Stomach (tissue), 9 donors: ENCODE results near the gene UBAP2. TPM values are rescaled to one million over a fixed set of nuclear protein-coding genes. Genes with fewer than 3 reads are reported as not detected.

Experiments
- DNase-seq, 2 donors: peaks; one replicate each; pipeline versions ENCODE4 v3.0.0 to v3.0.0-alpha.2; 2013 to 2019
- H3K27ac ChIP-seq, 5 donors: fragments of 200-600 bp in 4 of 5; sonication (generic) in 4 of 5; one replicate each; pipeline ENCODE4 v1.5.1; 2013 to 2019; ENCODE audit warnings: mild to moderate bottlenecking in 1 of 5, moderate library complexity in 1 of 5
- H3K27me3 ChIP-seq, 3 donors: fragments of 200-600 bp; sonication (generic); one replicate each; pipeline ENCODE4 v1.5.1; 2017 to 2019; ENCODE audit warnings: mixed run types in 1 of 3
- H3K36me3 ChIP-seq, 4 donors: fragments of 200-600 bp; sonication (generic); 1 replicate in 3 of 4; 2 replicates in 1 of 4; pipeline ENCODE4 v1.5.1; 2016 to 2019
- H3K4me1 ChIP-seq, 4 donors: fragments of 200-600 bp; sonication (generic); one replicate each; pipeline ENCODE4 v1.5.1; 2016 to 2019
- H3K4me3 ChIP-seq, 4 donors: fragments of 200-600 bp; sonication (generic) in 3 of 4; one replicate each; pipeline ENCODE4 v1.5.1; 2016 to 2019; ENCODE audit warnings: mild to moderate bottlenecking in 1 of 4
- H3K9me3 ChIP-seq, 4 donors: fragments of 200-600 bp; sonication (generic); one replicate each; pipeline ENCODE4 v1.5.1; 2016 to 2019
- CTCF ChIP-seq, 7 experiments: fragments of 450-650 bp in 4 of 7; fragments of 200-600 bp in 3 of 7; sonication (generic) in 3 of 7; IDR thresholded peaks; one replicate each; pipeline ENCODE4 v1.5.1; 2016 to 2019; ENCODE audit warnings: antibody characterized with exemption in 7 of 7, control low read depth in 2 of 7, mild to moderate bottlenecking in 1 of 7
- EP300 ChIP-seq: sonication (generic); formaldehyde crosslinking; IDR thresholded peaks from one replicate; pipeline ENCODE4 v1.6.1; 2017; ENCODE audit warnings: antibody characterized with exemption
- POLR2A ChIP-seq, 4 donors: fragments of 450-650 bp; IDR thresholded peaks; one replicate each; pipeline ENCODE4 v1.6.1; 2016; ENCODE audit warnings: antibody characterized with exemption in 4 of 4, control low read depth in 2 of 4, mild to moderate bottlenecking in 1 of 4, moderate library complexity in 1 of 4
- POLR2AphosphoS5 ChIP-seq, 3 donors: sonication (generic); formaldehyde crosslinking; IDR thresholded peaks; one replicate each; pipeline ENCODE4 v1.6.1; 2016; ENCODE audit warnings: antibody characterized with exemption in 3 of 3
- WGBS, 5 donors: extraction: QIAGEN DNeasy Blood & Tissue Kit in 3 of 5; methylation state at CpG; one replicate each; pipeline versions ENCODE4 v1.1.5 to v1.1.7; 2013 to 2018; 5-methylcytosine and 5-hydroxymethylcytosine counted together
- intact Hi-C: fragments of 100-400 bp; cut with DNase I; formaldehyde crosslinking; loops from one replicate; pipeline ENCODE4 v1.15.1; 2023; ENCODE audit warnings: low total_unique reads
- polyA plus RNA-seq, 3 donors: library from polyadenylated mRNA; stranded (reverse); fragments of 200-250 nt; gene quantifications; one replicate each; pipeline ENCODE4 v1.2.3, GENCODE V29; 2013
- total RNA-seq, 5 donors: library from RNA; depleted of rRNA; stranded (reverse); fragments of >200 nt; gene quantifications; one replicate each; pipeline versions ENCODE4 v1.1.0 to v1.2.3, GENCODE V29; 2014 to 2016
- donor health status: healthy with polysubstance abuse.
- donor health status: Bipolar disorder and iron deficiency.
- donor health status: healthy.

UBAP2 gene
- total and polyA plus RNA-seq, 8 donors = 7.0 to 82.9 (median 20.2) TPM

DNA sequence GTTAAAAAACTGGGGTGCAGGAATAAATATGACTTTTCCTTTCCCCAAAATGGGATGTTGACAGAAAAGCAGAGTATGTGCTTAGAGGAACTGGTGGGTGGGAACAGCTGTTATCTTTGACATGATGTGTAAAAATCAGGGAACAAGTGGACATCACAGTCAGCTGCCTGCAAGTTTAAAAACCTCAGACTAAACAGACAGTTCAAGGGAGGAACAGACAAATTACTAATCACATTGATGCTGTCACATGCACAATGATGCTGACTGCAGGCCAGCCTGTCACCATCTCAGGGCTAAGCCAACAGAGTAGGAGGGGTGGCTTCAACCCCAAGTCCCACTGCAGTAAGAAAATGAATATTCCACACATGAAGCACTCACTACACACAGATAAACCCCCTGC lies 38.2 kb upstream of the UBAP2 start:
- H3K9me3 ChIP-seq = no peaks in the 10 kb centered on the region
- peak overlapping the region in 4 of 5 donors; percentile 8 to 73 (median 36) for H3K27ac ChIP-seq
- DNase-seq = no peak
- peaks cover 0 to 28% (median 16%) of the 10 kb centered on the region in 4 donors for H3K4me1 ChIP-seq
- TF ChIP-seq CTCF (IDR thresholded peaks at IDR 0.05) = no peak
- no peak for TF ChIP-seq POLR2A (IDR thresholded peaks at IDR 0.05)
- TF ChIP-seq EP300 = no peak
- no peak for TF ChIP-seq POLR2AphosphoS5 (IDR thresholded peaks at IDR 0.05)
- H3K4me3 ChIP-seq = no peak overlapping the region
- no peaks in the 10 kb centered on the region for H3K27me3 ChIP-seq
- peaks cover 45 to 68% (median 67%) of the 10 kb centered on the region in 4 donors for H3K36me3 ChIP-seq
- intact Hi-C loops = no loop called here

- Histone ChIP-seq H3K27ac (peak overlapping the region in 4 of 5 donors; percentile 17 to 73 (median 54)), H3K9me3 (no peaks in the 10 kb centered on the region)
- DNase-seq = no peak
These were observed 37.2 kb upstream of the UBAP2 start for GRCh38 chr9:34085581-34086500.

GRCh38 chr9:34084562-34084961 lies 35.9 kb upstream of the UBAP2 start:
- WGBS, 5 donors = 0 to 68% (median 26%) methylated on average over 1 of the region's 1 CpG
- intact Hi-C loops = no loop called here
- Histone ChIP-seq H3K36me3 (peaks cover 30 to 45% (median 44%) of the 10 kb centered on the region in 4 donors), H3K27me3 (no peaks in the 10 kb centered on the region), H3K4me1 (peaks cover 0 to 28% (median 16%) of the 10 kb centered on the region in 4 donors), H3K27ac (peak overlapping the region in 4 of 5 donors; percentile 17 to 73 (median 56)), H3K9me3 (no peaks in the 10 kb centered on the region), H3K4me3 (no peak overlapping the region)
- peak; percentile 42 for TF ChIP-seq EP300
- peak in 1 of 3 donors; percentile 11 for TF ChIP-seq POLR2AphosphoS5 (IDR thresholded peaks at IDR 0.05)
- TF ChIP-seq CTCF (IDR thresholded peaks at IDR 0.05) = no peak
- no peak for TF ChIP-seq POLR2A (IDR thresholded peaks at IDR 0.05)
- peak in 1 of 2 donors; percentile 52 for DNase-seq

More at GRCh38 chr9:34085581-34086500, 37.2 kb upstream of the UBAP2 start:
- TF ChIP-seq CTCF (IDR thresholded peaks at IDR 0.05) (no peak), POLR2AphosphoS5 (IDR thresholded peaks at IDR 0.05) (no peak), POLR2A (IDR thresholded peaks at IDR 0.05) (no peak), EP300 (no peak)
- Histone ChIP-seq H3K27me3 (no peaks in the 10 kb centered on the region), H3K4me1 (peaks cover 0 to 28% (median 16%) of the 10 kb centered on the region in 4 donors), H3K36me3 (peaks cover 43 to 58% (median 56%) of the 10 kb centered on the region in 4 donors), H3K4me3 (no peak overlapping the region)
- intact Hi-C loops = no loop called here
- 76 to 90% (median 87%) methylated on average over 6 of the region's 6 CpGs for WGBS, 5 donors

GRCh38 chr9:34079181-34079580 lies 30.5 kb upstream of the UBAP2 start:
- WGBS, 5 donors = 73 to 78% (median 77%) methylated on average over 2 of the region's 2 CpGs
- intact Hi-C loops = no loop called here
- no peak for DNase-seq
- Histone ChIP-seq H3K36me3 (no peaks in the 10 kb centered on the region), H3K27me3 (no peaks in the 10 kb centered on the region), H3K9me3 (no peaks in the 10 kb centered on the region), H3K27ac (no peak overlapping the region), H3K4me1 (peaks cover 0 to 8% (median 2%) of the 10 kb centered on the region in 4 donors), H3K4me3 (no peak overlapping the region)
- no peak for TF ChIP-seq EP300
- TF ChIP-seq POLR2A (IDR thresholded peaks at IDR 0.05) = no peak
- TF ChIP-seq CTCF (IDR thresholded peaks at IDR 0.05) = no peak
- TF ChIP-seq POLR2AphosphoS5 (IDR thresholded peaks at IDR 0.05) = no peak
